Endothelial cell of umbilical vein (primary cell): ENCODE results near the gene CDCP1. TPM values are rescaled to one million over a fixed set of nuclear protein-coding genes. Genes with fewer than 3 reads are reported as not detected.

Source experiments
- BruUV-seq: library from RNA; stranded (reverse); fragments of 400-500 nt; replicated peaks from 2 replicates; lab custom pipeline; 2021; lab: Mats Ljungman, UMichigan
- CTCF ChIA-PET: fragments of 300-600, 350-600 bp; sonication (Branson Sonifier 250); formaldehyde crosslinking; loops from one replicate; lab custom pipeline; 2021; ENCODE audit warnings: antibody characterized with exemption, inconsistent platforms; lab: Charles Lee
- POLR2A ChIA-PET: fragments of 300-600, 350-600 bp; sonication (Branson Sonifier 250); formaldehyde crosslinking; loops from one replicate; lab custom pipeline; 2021; ENCODE audit warnings: antibody characterized with exemption, inconsistent platforms; lab: Charles Lee
- DNase-seq: peaks from one replicate; pipeline ENCODE4 v3.0.0-alpha.2; 2011; ENCODE audit warnings: low read depth, low spot score
- FAIRE-seq: peaks from 2 replicates; lab custom pipeline; 2011; peaks lifted over from hg19 to GRCh38; lab: Jason Lieb, UNC
- H2AFZ ChIP-seq: 2 replicates; pipeline ENCODE4 v1.6.0; 2012; ENCODE audit warnings: low read depth, low read length, control low read depth, inconsistent platforms
- H3K27ac ChIP-seq: 2 replicates; pipeline ENCODE4 v1.5.1; 2011; ENCODE audit warnings: low read depth, mild to moderate bottlenecking, control low read depth, low read length, moderate library complexity; ENCODE audit not compliant: insufficient read depth
- H3K27me3 ChIP-seq, 2 experiments: 2 replicates each; pipeline versions ENCODE4 v1.6.0 to v1.6.1; 2011; ENCODE audit warnings: low read length in 2 of 2, mixed read lengths in 1 of 2; ENCODE audit not compliant: control insufficient read depth in 2 of 2, insufficient read depth in 2 of 2
- H3K36me3 ChIP-seq, 2 experiments: 2 replicates in 1 of 2; 3 replicates in 1 of 2; pipeline ENCODE4 v1.5.1; 2011; ENCODE audit warnings: low read length in 2 of 2, mild to moderate bottlenecking in 1 of 2, moderate library complexity in 1 of 2; ENCODE audit not compliant: control insufficient read depth in 2 of 2, insufficient read depth in 2 of 2; ENCODE audit errors: extremely low read depth in 1 of 2
- H3K4me1 ChIP-seq: 3 replicates; pipeline ENCODE4 v1.5.1; 2011; ENCODE audit warnings: mild to moderate bottlenecking, low read length; ENCODE audit not compliant: control insufficient read depth, insufficient read depth; ENCODE audit errors: extremely low read depth
- H3K4me2 ChIP-seq: 2 replicates; pipeline ENCODE4 v1.6.1; 2011; ENCODE audit warnings: low read length, control low read depth, mixed read lengths; ENCODE audit not compliant: insufficient read depth
- H3K4me3 ChIP-seq, 3 experiments: fragments of 200-600 bp in 1 of 3; sonication (generic), shearing (Covaris generic) in 1 of 3; replicated peaks in 1 of 3; 2 replicates each; pipeline ENCODE4 v1.5.1; 2011 to 2016; ENCODE audit warnings: control low read depth in 3 of 3, low read length in 3 of 3, mild to moderate bottlenecking in 2 of 3, inconsistent platforms in 1 of 3, low read depth in 1 of 3, moderate library complexity in 1 of 3; ENCODE audit not compliant: insufficient read depth in 1 of 3
- H3K79me2 ChIP-seq: 2 replicates; pipeline ENCODE4 v1.6.0; 2012; ENCODE audit warnings: low read length, inconsistent platforms; ENCODE audit not compliant: control insufficient read depth, insufficient read depth
- H3K9ac ChIP-seq: replicated peaks from 2 replicates; pipeline ENCODE3; 2011; ENCODE audit warnings: low read length, control low read depth; ENCODE audit not compliant: insufficient read depth; ENCODE audit errors: extremely low read depth
- H3K9me1 ChIP-seq: replicated peaks from 3 replicates; pipeline ENCODE4 v1.6.0; 2011; ENCODE audit warnings: mild to moderate bottlenecking, low read length; ENCODE audit not compliant: control insufficient read depth, insufficient read depth; ENCODE audit errors: extremely low read depth
- H3K9me3 ChIP-seq: replicated peaks from 2 replicates; pipeline ENCODE4 v1.5.1; 2012; ENCODE audit warnings: low read length, inconsistent platforms; ENCODE audit not compliant: control insufficient read depth, insufficient read depth
- H4K20me1 ChIP-seq: replicated peaks from 2 replicates; pipeline ENCODE3; 2011; ENCODE audit warnings: mild to moderate bottlenecking, low read length; ENCODE audit not compliant: control insufficient read depth, insufficient read depth; ENCODE audit errors: extremely low read depth
- CTCF ChIP-seq, 2 donors: IDR thresholded peaks; 1 replicate in 1 of 2; 2 replicates in 1 of 2; pipeline ENCODE4 v1.5.1; 2011; ENCODE audit warnings: low read length in 2 of 2, mild to moderate bottlenecking in 2 of 2, moderate library complexity in 2 of 2, control low read depth in 1 of 2, inconsistent platforms in 1 of 2, low read depth in 1 of 2; ENCODE audit not compliant: insufficient read depth in 1 of 2; ENCODE audit errors: extremely low read depth in 1 of 2
- EZH2 ChIP-seq: IDR thresholded peaks from 2 replicates; pipeline ENCODE4 v1.6.1; 2012; ENCODE audit warnings: borderline replicate concordance, low read depth, mild to moderate bottlenecking, moderate library complexity, low read length, inconsistent platforms; ENCODE audit not compliant: severe bottlenecking
- FOS ChIP-seq: IDR thresholded peaks from 2 replicates; pipeline ENCODE4 v1.6.1; 2011; ENCODE audit warnings: mild to moderate bottlenecking, low read length, moderate library complexity, borderline replicate concordance; ENCODE audit not compliant: insufficient read depth
- GATA2 ChIP-seq: IDR thresholded peaks from 2 replicates; pipeline ENCODE4 v1.7.0; 2011; ENCODE audit warnings: low read depth, mild to moderate bottlenecking, moderate library complexity, mixed read lengths, low read length; ENCODE audit not compliant: insufficient read length, insufficient read depth
- JUN ChIP-seq: IDR thresholded peaks from 2 replicates; pipeline ENCODE4 v1.6.1; 2011; ENCODE audit warnings: borderline replicate concordance, low read depth; ENCODE audit not compliant: insufficient read length, insufficient read depth
- MAX ChIP-seq: IDR thresholded peaks from 2 replicates; pipeline ENCODE4 v1.6.1; 2011; ENCODE audit not compliant: insufficient read depth, insufficient read length
- MYC ChIP-seq: IDR thresholded peaks from one replicate; pipeline ENCODE4 v1.6.1; 2011; ENCODE audit warnings: mild to moderate bottlenecking, low read depth, low read length
- POLR2A ChIP-seq: IDR thresholded peaks from 2 replicates; pipeline ENCODE4 v1.6.1; 2012; ENCODE audit warnings: low read depth, mild to moderate bottlenecking, control low read depth, low read length
- POLR2AphosphoS5 ChIP-seq: IDR thresholded peaks from 2 replicates; pipeline ENCODE4 v1.6.1; 2012; ENCODE audit warnings: low read depth, mild to moderate bottlenecking, control low read depth, low read length, moderate library complexity; ENCODE audit not compliant: insufficient read depth
- dilution Hi-C: fragments of 300-500 bp; cut with MboI; formaldehyde crosslinking; loops from one replicate; pipeline ENCODE4 v1.15.0; 2019; ENCODE audit warnings: low sequenced_read_pairs; ENCODE audit not compliant: extremely low pct_ligation_motif_present
- intact Hi-C: fragments of 100-400 bp; cut with micrococcal nuclease; formaldehyde crosslinking; loops from one replicate; pipeline ENCODE4 v1.10.0; 2022
- polyA plus RNA-seq, 4 experiments: library from polyadenylated mRNA; depleted of rRNA in 3 of 4; stranded (reverse) in 3 of 4; unstranded in 1 of 4; fragments of >200 nt; gene quantifications; 2 replicates each; pipeline versions ENCODE4 v1.2.1 to v1.2.3, GENCODE V29; 2011 to 2012; ENCODE audit warnings: missing spikeins in 1 of 4
- total RNA-seq: library from RNA; stranded (reverse); gene quantifications from 2 replicates; pipeline ENCODE4 v1.2.3, GENCODE V29; 2021

CDCP1 gene
- total and polyA plus RNA-seq, 2 donors (not counting 3 experiments of a cell fraction or from before 2014, with no cell fraction given) = 0.01 to 0.22 TPM

GRCh38 chr3:45055032-45055410 is 91.2 kb downstream of the CDCP1 start:
- Histone ChIP-seq H3K4me2 (no peak overlapping the region), H3K9ac (no peak overlapping the region), H3K9me3 (no peaks in the 10 kb centered on the region), H3K36me3 (no peaks in the 10 kb centered on the region), H4K20me1 (no peaks in the 10 kb centered on the region), H3K27ac (no peak overlapping the region), H3K79me2 (no peaks in the 10 kb centered on the region), H3K4me3 (no peak overlapping the region), H3K27me3 (peaks cover 0 to 2% of the 10 kb centered on the region in 2 experiments), H3K4me1 (peaks cover 3% of the 10 kb centered on the region), H3K9me1 (no peaks in the 10 kb centered on the region), H2AFZ (no peak overlapping the region)
- ChIA-PET POLR2A (interaction anchor here (0.7 kb wide), 1 partner anchor 28 kb away, joined by 3 read pairs; no protein-coding TSS in a partner anchor), CTCF (interaction anchor here (0.9 to 6.5 kb wide), 7 partner anchors 9 to 155 kb away, joined by 3 to 42 read pairs (median 3); no protein-coding TSS in a partner anchor)
- dilution Hi-C loops (no loop called here), intact Hi-C loops (loop anchor here (2.0 kb wide), 1 partner anchor 14 kb away; no protein-coding TSS in a partner anchor)
- DNase-seq (peak; percentile 15), FAIRE-seq (no peak)
- TF ChIP-seq FOS (peak; percentile 62), JUN (peak; percentile 52), GATA2 (no peak)
- BruUV-seq = no TSS peak

- no peak overlapping the region for H2AFZ ChIP-seq
- H3K79me2 ChIP-seq = no peaks in the 10 kb centered on the region
- POLR2A ChIA-PET = no interaction called here
- DNase-seq (no peak), FAIRE-seq (no peak)
- CTCF ChIA-PET = interaction anchor here (1.1 to 6.5 kb wide), 6 partner anchors 10 to 156 kb away, joined by 3 to 42 read pairs (median 6); no protein-coding TSS in a partner anchor
- peaks cover 3% of the 10 kb centered on the region for H3K4me1 ChIP-seq
- peaks cover 2 to 7% of the 10 kb centered on the region in 2 experiments for H3K27me3 ChIP-seq
- dilution Hi-C loops (no loop called here), intact Hi-C loops (loop anchor here (2.0 kb wide), 1 partner anchor 14 kb away; no protein-coding TSS in a partner anchor)
- no peak overlapping the region for H3K9ac ChIP-seq
- no TSS peak for BruUV-seq
- no peaks in the 10 kb centered on the region for H3K36me3 ChIP-seq
- no peak overlapping the region for H3K27ac ChIP-seq
- TF ChIP-seq MAX (no peak), JUN (no peak), POLR2A (no peak), MYC (no peak), GATA2 (no peak), EZH2 (no peak), FOS (no peak), POLR2AphosphoS5 (no peak), CTCF (IDR thresholded peaks at IDR 0.05; ENCODE audit: extremely low read depth in 1 of 2, insufficient read depth in 1 of 2, low read depth in 1 of 2, low read length in 2 of 2) (no peak)
- H3K4me2 ChIP-seq = no peak overlapping the region
- no peak overlapping the region for H3K4me3 ChIP-seq
- no peaks in the 10 kb centered on the region for H4K20me1 ChIP-seq
- H3K9me1 ChIP-seq = no peaks in the 10 kb centered on the region
- H3K9me3 ChIP-seq = no peaks in the 10 kb centered on the region
Measured at GRCh38 chr3:45054196-45054857, 91.9 kb downstream of the CDCP1 start.
